Stimulated activated CD4-positive, alpha-beta T cell treated with anti-CD3 and anti-CD28 coated beads, Interleukin-2, amount 100 ng/mL, for 24 hours (primary cell): Measurements from ENCODE around the gene HNRNPA2B1.
"Not testable (repeated sequence)": the region's sequence is repeated elsewhere in the genome, so short reads cannot be mapped to it uniquely, and the experiment has no call there.

Experiments
- DNase-seq, 2 donors: peaks; one replicate each; pipeline ENCODE4 v3.0.0-alpha.2; 2020

The HNRNPA2B1 gene

DNA sequence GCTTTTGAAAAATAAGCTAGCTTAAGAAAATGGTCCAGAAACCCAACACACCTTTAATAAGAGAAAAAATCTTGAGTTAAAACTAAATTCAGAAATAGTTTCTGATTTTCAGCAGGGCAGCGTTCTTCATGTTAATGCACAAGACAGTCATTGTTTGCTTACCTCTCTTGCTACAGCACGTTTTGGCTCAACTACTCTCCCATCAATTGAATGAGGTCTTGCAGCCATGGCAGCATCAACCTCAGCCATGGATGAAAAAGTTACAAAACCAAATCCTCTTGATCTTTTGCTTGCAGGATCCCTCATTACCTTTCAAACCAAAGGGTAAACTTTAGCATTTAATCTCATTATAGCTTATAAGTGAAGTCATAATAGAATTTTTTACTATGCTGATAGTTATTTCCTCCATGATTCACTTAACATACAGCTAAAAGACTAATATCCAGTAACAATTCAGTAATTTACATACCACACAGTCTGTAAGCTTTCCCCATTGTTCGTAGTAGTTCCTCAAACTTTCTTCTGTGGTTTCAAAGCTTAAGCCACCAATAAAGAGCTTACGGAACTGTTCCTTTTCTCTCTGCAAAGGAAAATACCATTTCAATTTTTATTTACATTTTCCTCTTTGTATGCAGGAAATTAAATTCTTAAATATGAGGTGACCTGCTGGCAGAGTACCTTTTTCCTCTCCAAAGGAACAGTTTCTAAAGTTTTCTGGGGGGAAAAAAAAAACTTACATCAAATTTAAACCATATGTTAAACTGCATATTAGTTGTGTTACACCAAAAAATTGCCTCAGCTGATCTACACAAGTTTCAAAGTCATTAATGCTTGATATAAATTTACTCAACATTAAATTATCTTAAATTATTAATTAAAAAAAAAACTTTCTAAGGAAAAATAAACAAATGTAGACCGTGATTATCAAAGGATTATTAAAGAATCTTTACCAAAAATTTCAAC, 3.1 kb downstream of the HNRNPA2B1 start:
- DNase-seq = no peak

GRCh38 chr7:26195867-26196657, 4.5 kb downstream of the HNRNPA2B1 start:
- DNase-seq = no peak

DNA sequence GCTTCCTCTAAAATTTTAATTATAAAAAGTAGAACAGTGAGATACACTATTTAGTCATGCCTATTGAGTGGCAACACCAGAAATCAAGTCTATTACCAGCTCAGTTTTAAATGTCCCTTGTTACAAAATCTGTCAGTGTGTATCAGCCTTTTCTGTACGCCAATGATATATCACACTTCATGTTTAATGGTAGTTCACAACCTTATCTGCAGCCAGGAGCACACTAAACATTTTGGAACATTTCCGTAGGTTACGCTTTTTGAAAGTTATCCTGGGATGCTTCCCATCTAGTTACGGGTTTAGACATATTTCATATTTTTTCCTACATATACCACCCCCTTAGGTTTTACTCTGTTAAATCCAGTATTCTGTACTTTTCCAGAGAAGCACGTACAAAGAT, 5.4 kb downstream of the HNRNPA2B1 start:
- DNase-seq = no peak

DNA sequence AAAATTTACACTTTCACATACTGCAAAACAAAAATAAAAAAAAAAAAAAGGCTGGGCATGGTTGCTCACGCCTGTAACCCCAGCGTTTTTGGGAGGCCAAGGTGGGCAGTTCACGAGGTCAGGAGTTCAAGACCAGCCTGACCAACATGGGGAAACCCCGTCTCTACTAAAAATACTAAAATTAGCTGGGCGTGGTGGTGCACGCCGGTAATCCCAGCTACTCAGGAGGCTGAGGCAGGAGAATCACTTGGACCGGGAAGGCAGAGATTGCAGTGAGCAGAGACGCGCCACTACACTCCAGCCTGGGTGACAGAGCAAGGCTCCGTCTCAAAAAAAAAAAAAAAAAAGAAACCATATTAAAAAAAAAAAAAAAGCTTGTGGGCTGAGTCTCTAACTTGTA, 5.8 kb downstream of the HNRNPA2B1 start:
- not testable (repeated sequence) for DNase-seq

GRCh38 chr7:26193432-26194207, 6.9 kb downstream of the HNRNPA2B1 start:
- no peak for DNase-seq

GRCh38 chr7:26192485-26193087, 8.0 kb downstream of the HNRNPA2B1 start:
- no peak for DNase-seq

DNA sequence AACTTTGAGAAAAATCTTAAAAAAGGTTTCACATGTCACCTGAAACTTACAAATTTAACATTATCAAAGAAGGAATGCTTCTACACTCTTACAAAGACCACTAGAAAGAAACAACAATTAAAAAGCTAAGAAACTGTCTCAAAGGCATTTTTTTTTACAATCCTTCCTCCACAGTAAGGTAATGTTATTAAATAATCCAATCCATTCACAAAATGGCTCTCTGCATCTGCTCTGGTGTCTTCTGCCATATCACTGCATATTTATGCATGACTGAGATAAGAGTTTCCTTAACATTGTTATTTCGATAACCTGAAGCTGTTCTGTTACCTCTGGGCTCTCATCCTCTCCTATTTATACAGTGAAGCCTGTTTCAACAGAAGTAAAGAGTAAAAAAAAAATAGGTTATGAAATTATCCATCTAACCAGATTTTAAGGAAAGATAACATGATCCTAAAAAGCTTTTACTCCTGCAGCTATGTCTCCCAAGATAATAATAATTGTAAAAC, 8.5 kb downstream of the HNRNPA2B1 start:
- no peak for DNase-seq

DNA sequence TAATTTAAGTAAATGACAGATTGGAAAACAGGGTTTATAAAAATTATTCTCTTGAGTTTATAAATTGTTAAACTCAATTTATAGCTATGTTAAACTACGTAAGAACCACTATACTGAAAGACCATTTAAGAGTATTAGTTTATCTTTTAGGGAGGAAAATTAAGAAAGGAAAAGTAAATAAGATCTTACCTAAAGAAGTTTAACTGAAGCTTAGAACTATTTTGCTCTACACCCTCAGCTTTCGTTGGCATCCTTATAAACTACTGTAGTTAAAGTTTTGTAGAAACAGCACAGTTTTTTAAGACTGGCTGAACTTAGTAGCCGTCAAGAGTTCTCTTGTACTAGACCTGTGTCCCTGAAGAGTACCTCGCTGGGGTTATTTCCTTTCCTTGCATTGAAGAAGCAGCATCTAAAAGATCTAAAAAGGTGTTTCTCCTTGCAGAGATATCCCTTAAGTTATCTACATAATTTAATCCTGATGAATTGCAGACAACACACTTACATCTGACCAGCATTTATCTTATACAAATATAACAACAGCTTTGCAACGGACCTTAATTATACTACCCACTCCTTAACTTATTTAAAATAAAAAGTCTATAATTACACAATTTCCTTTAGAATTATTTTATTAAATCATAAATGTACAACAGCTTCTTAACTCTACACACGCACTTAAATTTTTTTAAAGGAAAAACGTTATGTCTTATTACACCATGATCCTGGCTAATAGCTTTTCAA, 9.1 kb downstream of the HNRNPA2B1 start:
- no peak for DNase-seq

GRCh38 chr7:26190417-26190869, 10.1 kb downstream of the HNRNPA2B1 start:
- no peak for DNase-seq

DNA sequence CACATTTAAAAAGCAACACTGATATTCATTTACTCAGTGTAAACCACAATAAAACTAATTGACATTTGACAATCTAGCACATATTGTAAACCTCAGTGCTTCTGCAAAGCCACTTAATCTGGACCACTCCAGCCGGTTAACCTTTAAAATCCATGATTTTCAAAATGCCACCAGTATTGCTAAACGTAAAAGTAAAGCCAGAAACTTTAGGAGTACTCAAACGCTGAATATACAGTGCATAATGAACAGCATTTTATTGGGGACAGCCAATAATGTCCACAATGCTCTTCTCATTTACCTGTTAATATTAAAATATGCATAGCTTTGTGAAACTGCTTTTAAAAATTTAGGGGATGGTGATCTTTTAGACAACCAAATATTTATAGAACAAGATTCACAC, 10.8 kb downstream of the HNRNPA2B1 start:
- no peak for DNase-seq

GRCh38 chr7:26188957-26189541, 11.5 kb downstream of the HNRNPA2B1 start:
- DNase-seq = no peak

- DNase-seq = no peak
These were observed 12.2 kb downstream of the HNRNPA2B1 start for GRCh38 chr7:26188206-26188956.

DNA sequence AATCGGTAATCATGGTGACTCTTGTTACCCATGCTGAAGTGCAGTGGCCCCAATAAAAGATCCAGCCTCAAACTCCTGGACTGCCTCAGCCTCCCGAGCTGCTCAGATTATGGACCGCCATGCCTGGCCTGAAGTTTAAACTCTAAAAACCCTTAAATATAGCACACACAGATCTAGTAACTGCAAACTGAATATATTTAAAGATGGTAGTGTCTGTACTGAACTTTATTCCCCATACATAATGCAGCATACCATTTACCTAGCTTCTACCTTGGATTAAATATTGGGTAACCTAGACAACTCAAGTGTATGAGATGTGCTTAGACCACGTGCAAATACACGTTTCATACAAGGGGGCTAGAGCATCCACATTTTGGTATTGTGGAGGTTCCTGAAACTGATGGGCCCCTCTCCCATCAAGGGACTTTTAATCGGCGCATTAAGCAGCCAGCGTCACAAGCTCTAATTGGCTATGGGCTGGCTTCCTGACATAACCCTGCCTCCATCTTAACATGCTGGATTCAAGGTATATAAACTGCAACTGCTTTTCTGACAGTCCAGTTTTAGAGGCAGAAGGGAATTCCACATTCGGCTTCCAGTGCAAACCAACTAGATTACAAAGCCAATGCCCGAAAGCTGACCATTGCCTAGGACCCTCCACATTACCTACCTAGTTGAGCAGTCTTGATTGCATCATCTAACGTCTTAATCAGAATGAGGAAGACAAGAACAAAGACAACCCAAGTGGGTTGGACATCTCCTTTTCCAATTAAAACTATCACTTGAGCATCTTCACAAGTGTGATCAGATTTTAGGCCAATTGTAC, 13.0 kb downstream of the HNRNPA2B1 start:
- no peak for DNase-seq

DNA sequence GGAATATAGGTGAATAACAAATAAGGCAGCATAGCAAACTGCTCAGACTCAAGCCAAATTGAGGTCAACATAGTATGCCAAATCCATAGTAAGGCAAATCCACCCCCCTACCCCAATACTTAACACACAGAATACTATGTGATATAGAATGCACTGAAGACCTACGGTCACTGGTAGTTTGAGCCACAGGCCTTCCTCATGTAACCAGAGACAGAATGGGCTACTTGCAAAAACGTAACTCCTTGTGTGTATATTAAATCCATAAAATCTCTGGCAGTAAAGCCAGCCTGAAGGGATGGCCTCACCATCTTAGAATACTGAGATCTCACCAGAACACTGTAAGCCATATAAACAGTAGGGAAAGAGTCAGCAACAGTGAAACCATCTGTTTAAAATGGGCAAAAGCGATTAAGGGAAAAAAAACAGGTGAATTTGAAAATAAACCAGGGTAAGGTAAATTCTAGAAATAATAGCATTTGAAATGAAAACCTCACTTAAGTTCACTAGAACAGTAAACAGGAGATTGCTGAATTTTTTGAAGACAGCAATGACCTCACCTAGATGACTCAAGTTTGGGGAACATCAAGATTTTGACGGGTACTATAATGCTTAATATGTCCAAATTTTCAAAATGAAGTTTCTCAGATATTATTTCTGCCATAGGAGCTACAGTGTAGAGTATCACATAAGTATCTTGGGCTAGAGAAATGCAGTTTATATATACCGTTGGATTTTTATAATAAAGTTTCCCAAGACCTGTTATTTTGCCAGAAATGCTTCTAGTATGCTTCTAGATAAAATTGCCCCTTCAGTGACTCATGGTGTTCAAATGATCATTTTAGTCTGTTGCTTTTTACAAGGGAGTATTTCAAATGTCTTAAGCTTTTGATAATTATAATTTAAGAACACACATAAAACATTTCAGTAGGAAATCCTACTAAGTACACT, 13.9 kb downstream of the HNRNPA2B1 start:
- DNase-seq = no peak

- no peak for DNase-seq
These were observed 14.7 kb downstream of the HNRNPA2B1 start for GRCh38 chr7:26185844-26186180.

DNA sequence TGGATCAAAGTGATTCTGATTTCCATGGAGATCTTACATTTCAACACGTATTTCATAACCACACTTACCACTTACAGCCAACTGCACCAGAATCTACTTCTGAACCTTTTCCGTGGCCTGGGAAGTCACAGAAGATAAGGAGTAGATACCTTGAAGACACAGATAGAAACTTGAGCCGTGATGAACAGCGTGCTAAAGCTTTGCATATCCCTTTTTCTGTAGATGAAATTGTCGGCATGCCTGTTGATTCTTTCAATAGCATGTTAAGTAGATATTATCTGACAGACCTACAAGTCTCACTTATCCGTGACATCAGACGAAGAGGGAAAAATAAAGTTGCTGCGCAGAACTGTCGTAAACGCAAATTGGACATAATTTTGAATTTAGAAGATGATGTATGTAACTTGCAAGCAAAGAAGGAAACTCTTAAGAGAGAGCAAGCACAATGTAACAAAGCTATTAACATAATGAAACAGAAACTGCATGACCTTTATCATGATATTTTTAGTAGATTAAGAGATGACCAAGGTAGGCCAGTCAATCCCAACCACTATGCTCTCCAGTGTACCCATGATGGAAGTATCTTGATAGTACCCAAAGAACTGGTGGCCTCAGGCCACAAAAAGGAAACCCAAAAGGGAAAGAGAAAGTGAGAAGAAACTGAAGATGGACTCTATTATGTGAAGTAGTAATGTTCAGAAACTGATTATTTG, 15.3 kb downstream of the HNRNPA2B1 start:
- DNase-seq = no peak

DNA sequence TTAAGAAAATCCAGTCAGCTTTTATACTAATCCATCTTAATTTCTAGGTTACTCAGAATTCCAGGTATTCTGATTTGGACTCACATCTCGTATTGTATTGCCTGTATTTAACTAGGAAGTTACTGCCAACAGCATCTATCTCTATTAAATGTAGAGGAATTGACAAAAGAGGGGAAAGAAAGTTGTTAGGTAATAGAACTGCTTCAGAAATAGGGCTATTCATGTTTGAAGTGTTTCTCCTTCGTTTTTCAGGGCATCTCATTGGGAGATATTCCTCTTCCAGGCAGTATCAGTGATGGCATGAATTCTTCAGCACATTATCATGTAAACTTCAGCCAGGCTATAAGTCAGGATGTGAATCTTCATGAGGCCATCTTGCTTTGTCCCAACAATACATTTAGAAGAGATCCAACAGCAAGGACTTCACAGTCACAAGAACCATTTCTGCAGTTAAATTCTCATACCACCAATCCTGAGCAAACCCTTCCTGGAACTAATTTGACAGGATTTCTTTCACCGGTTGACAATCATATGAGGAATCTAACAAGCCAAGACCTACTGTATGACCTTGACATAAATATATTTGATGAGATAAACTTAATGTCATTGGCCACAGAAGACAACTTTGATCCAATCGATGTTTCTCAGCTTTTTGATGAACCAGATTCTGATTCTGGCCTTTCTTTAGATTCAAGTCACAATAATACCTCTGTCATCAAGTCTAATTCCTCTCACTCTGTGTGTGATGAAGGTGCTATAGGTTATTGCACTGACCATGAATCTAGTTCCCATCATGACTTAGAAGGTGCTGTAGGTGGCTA, 16.1 kb downstream of the HNRNPA2B1 start:
- DNase-seq = not testable (repeated sequence)
